PC-9 (cell line): ENCODE results near the gene ACSS2. TPM values are rescaled to one million over a fixed set of nuclear protein-coding genes. Genes with fewer than 3 reads are reported as not detected.

Experiments
- BruUV-seq: library from RNA; stranded (reverse); fragments of 400-500 nt; replicated peaks from 2 replicates; lab custom pipeline; 2021; lab: Mats Ljungman, UMichigan
- CTCF ChIA-PET: fragments of 300-600 bp; sonication (Branson Sonifier 250); formaldehyde crosslinking; loops from one replicate; lab custom pipeline; 2022; ENCODE audit warnings: antibody characterized with exemption; lab: Charles Lee
- POLR2A ChIA-PET: fragments of 300-600 bp; sonication (Branson Sonifier 250); formaldehyde crosslinking; loops from one replicate; lab custom pipeline; 2022; ENCODE audit warnings: antibody characterized with exemption; ENCODE audit not compliant: unreplicated experiment; lab: Charles Lee
- DNase-seq, 2 experiments: peaks; one replicate each; pipeline versions ENCODE4 v3.0.0 to v3.0.0-alpha.2; 2015 to 2022; ENCODE audit warnings: mixed read lengths in 1 of 2
- H2AFZ ChIP-seq: fragments of 200-600 bp; sonication (generic); 2 replicates; pipeline ENCODE4 v1.8.1; 2017; ENCODE audit warnings: antibody characterized with exemption
- H3F3A ChIP-seq: fragments of 200-600 bp; sonication (generic); 2 replicates; pipeline ENCODE4 v1.8.1; 2017; ENCODE audit warnings: antibody characterized with exemption, mild to moderate bottlenecking, low read depth; ENCODE audit not compliant: insufficient read depth
- H3K27ac ChIP-seq: fragments of 200-600 bp; sonication (generic); 2 replicates; pipeline ENCODE4 v1.6.1; 2016; ENCODE audit warnings: mixed run types
- H3K27me3 ChIP-seq: fragments of 200-600 bp; sonication (generic); 2 replicates; pipeline ENCODE4 v1.6.1; 2016; ENCODE audit warnings: low read depth, mixed run types; ENCODE audit not compliant: insufficient read depth
- H3K36me3 ChIP-seq: fragments of 200-600 bp; sonication (generic); 2 replicates; pipeline ENCODE4 v1.6.1; 2016; ENCODE audit warnings: low read depth, mixed run types
- H3K4me1 ChIP-seq: fragments of 200-600 bp; sonication (generic); replicated peaks from 2 replicates; pipeline ENCODE4 v1.6.1; 2016; ENCODE audit warnings: mixed run types; ENCODE audit not compliant: insufficient read depth
- H3K4me2 ChIP-seq: fragments of 200-600 bp; sonication (generic); 2 replicates; pipeline ENCODE4 v1.6.1; 2017; ENCODE audit warnings: mixed run types
- H3K4me3 ChIP-seq: fragments of 200-600 bp; sonication (generic); 2 replicates; pipeline ENCODE4 v1.6.1; 2016; ENCODE audit warnings: mixed run types
- H3K79me2 ChIP-seq: fragments of 200-600 bp; sonication (generic); 2 replicates; pipeline ENCODE4 v1.6.1; 2017; ENCODE audit warnings: low read depth, mixed run types
- H3K9me2 ChIP-seq: fragments of 200-600 bp; sonication (generic); 2 replicates; pipeline ENCODE4 v1.8.1; 2017; ENCODE audit warnings: mild to moderate bottlenecking; ENCODE audit not compliant: insufficient read depth
- H3K9me3 ChIP-seq: fragments of 200-600 bp; sonication (generic); 2 replicates; pipeline ENCODE4 v1.8.1; 2016; ENCODE audit warnings: low read depth; ENCODE audit not compliant: insufficient read depth
- H4K20me1 ChIP-seq: fragments of 200-600 bp; sonication (generic); 2 replicates; pipeline ENCODE4 v1.8.1; 2017; ENCODE audit not compliant: insufficient read depth
- CTCF ChIP-seq: fragments of 200-600 bp; sonication (generic); conservative IDR thresholded peaks from 2 replicates; pipeline ENCODE4 v1.6.1; 2017; ENCODE audit warnings: mixed run types, antibody characterized with exemption, mild to moderate bottlenecking, moderate library complexity
- EZH2 ChIP-seq: fragments of 200-600 bp; sonication (generic); IDR thresholded peaks from 2 replicates; pipeline ENCODE4 v1.8.0; 2017; ENCODE audit warnings: antibody characterized with exemption, low read depth
- intact Hi-C: fragments of 100-400 bp; cut with micrococcal nuclease; formaldehyde crosslinking; loops from one replicate; pipeline ENCODE4 v1.10.0; 2022; ENCODE audit not compliant: unreplicated experiment
- total RNA-seq: library from RNA; stranded (reverse); gene quantifications from 2 replicates; pipeline ENCODE4 v1.2.3, GENCODE V29; 2021

ACSS2 gene
- total RNA-seq, 1 experiment from 2014 or later = 108 TPM

DNA sequence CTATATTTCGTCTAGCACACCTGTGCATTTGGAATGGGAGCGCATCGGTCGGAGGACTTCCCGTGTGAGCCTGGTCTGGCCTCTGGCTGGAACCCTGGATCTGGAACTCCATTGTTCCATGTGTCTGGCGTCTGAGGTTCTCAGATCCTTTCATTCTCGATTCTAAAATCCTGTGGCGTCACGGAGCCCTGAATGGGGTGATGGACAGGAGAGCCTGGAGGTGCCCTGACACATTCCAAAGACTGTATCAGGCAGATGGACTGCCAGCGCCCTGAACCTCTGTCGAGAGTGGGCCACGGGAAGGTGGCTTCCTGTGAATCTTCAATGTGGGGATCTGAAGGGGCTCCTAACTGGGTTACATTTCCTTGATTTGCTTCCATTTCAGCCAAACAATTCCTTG, 99.9 kb downstream of the ACSS2 start:
- intact Hi-C loops = no loop called here
- POLR2A ChIA-PET = no interaction called here
- DNase-seq = no peak
- no peak for TF ChIP-seq CTCF
- TF ChIP-seq EZH2 = no peak
- no TSS peak for BruUV-seq
- no peaks in the 10 kb centered on the region for H3K27me3 ChIP-seq
- H3K4me2 ChIP-seq = no peak overlapping the region
- H3K79me2 ChIP-seq = no peaks in the 10 kb centered on the region
- H3K9me3 ChIP-seq = no peaks in the 10 kb centered on the region
- no peak overlapping the region for H2AFZ ChIP-seq
- no peaks in the 10 kb centered on the region for H3K4me1 ChIP-seq
- no peaks in the 10 kb centered on the region; the same call in 1 of the 2 replicates for H3F3A ChIP-seq
- no peaks in the 10 kb centered on the region for H3K36me3 ChIP-seq
- no peak overlapping the region for H3K4me3 ChIP-seq
- H4K20me1 ChIP-seq = no peaks in the 10 kb centered on the region
- no peak overlapping the region for H3K27ac ChIP-seq
- H3K9me2 ChIP-seq = no peaks in the 10 kb centered on the region
- CTCF ChIA-PET = no interaction called here

Other genes with a start within 250 kb of the ACSS2 start
- gene PIGU, start 199.5 kb upstream of the ACSS2 start, total RNA-seq = 20.9 and 25.0 TPM in 2 replicates
- gene TP53INP2, start 172.3 kb upstream of the ACSS2 start, total RNA-seq = 4.4 and 4.9 TPM in 2 replicates
- 26.7 and 35.1 TPM in 2 replicates for gene NCOA6, start 51.0 kb upstream of the ACSS2 start, total RNA-seq
- 6.5 and 9.4 TPM in 2 replicates for gene GGT7, start 3.8 kb upstream of the ACSS2 start, total RNA-seq
- gene GSS, start 79.2 kb downstream of the ACSS2 start, total RNA-seq = 131 and 138 TPM in 2 replicates
- gene MYH7B, start 79.3 kb downstream of the ACSS2 start, total RNA-seq = 1.0 and 2.3 TPM in 2 replicates
- 51.0 and 51.9 TPM in 2 replicates for gene TRPC4AP, start 216.2 kb downstream of the ACSS2 start, total RNA-seq